ENCODE measurements around the gene PDE4D. TPM values are rescaled to one million over a fixed set of nuclear protein-coding genes. Genes with fewer than 3 reads are reported as not detected.

PDE4D gene
- total and polyA plus RNA-seq, 2 of the 4 experiments (the other 2 are of a cell fraction) = 1.4 to 7.9 TPM

DNA sequence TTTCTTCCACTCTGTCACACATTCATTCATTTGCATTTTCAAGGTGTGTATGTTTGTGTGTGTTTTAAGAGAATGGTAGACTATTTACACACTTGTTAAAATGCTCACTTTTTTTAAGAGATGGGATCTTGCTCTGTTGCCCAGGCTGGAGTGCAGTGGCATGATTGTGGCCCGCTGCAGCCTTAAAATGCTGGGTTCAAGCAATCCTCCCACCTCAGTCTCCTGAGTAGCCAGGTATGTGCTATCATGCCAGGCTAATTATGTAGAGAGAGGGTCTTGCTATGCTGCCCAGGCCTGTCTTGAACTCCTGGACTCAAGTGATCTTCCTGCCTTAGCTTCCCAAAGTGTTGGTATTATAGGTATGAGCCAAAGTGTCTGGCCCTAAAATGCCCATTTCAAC, 173.5 kb downstream of the PDE4D start:
- Histone ChIP-seq H3K9ac (ENCODE audit: low read depth, low read length) (no peak overlapping the region), H3K23ac (ENCODE audit: low read depth, low read length) (no peak overlapping the region), H2BK15ac (ENCODE audit: low read depth, low read length) (no peak overlapping the region), H3K4me2 (ENCODE audit: low read depth, low read length) (no peak overlapping the region), H4K5ac (ENCODE audit: low read depth, low read length) (no peak overlapping the region), H3K27me3 (ENCODE audit: control insufficient read depth, insufficient read depth, low read length) (no peaks in the 10 kb centered on the region), H2BK120ac (ENCODE audit: low read depth, low read length) (no peak overlapping the region), H3K9me1 (ENCODE audit: insufficient read depth, low read length) (no peaks in the 10 kb centered on the region), H4K8ac (ENCODE audit: low read depth in 2 of 2, low read length in 2 of 2) (no peak overlapping the region), H3K27ac (ENCODE audit: insufficient read depth, low read length) (no peak overlapping the region), H3K14ac (replicated peaks; ENCODE audit: low read depth, low read length) (no peak overlapping the region), H3K4me3 (ENCODE audit: insufficient read depth, low read depth, low read length) (no peak overlapping the region), H3K79me1 (ENCODE audit: low read depth in 1 of 2, low read length in 2 of 2) (no peaks in the 10 kb centered on the region), H2AK9ac (replicated peaks; ENCODE audit: low read depth, low read length, poor library complexity) (no peak overlapping the region), H2BK5ac (ENCODE audit: low read depth, low read length, poor library complexity, severe bottlenecking) (no peak overlapping the region), H3K18ac (ENCODE audit: low read depth, low read length) (no peak overlapping the region), H3K4ac (ENCODE audit: low read depth, low read length) (no peak overlapping the region), H3K9me3 (ENCODE audit: control insufficient read depth, insufficient read depth, low read length) (no peaks in the 10 kb centered on the region), H3K4me1 (ENCODE audit: control insufficient read depth, insufficient read depth, low read length) (no peaks in the 10 kb centered on the region), H2BK20ac (ENCODE audit: low read depth, low read length) (no peak overlapping the region), H2AFZ (replicated peaks; ENCODE audit: low read length, poor library complexity) (no peak overlapping the region), H4K91ac (ENCODE audit: insufficient read depth, low read depth, low read length) (no peak overlapping the region), H2AK5ac (ENCODE audit: low read depth, low read length) (no peak overlapping the region), H3K36me3 (ENCODE audit: control insufficient read depth, insufficient read depth, low read length) (no peaks in the 10 kb centered on the region), H4K20me1 (ENCODE audit: insufficient read depth, low read length) (no peaks in the 10 kb centered on the region), H3K56ac (ENCODE audit: extremely low read depth, insufficient read depth, low read length) (no peak overlapping the region)
- WGBS, 2 experiments (ENCODE audit: extremely low coverage in 2 of 2, insufficient read length in 1 of 2) = no CpG with 5 or more reads among the region's 1 CpG
- CTCF ChIA-PET = no interaction called here
- DNase-seq (no peak), ATAC-seq (ENCODE audit: low read depth) (no peak)
- dilution Hi-C loops (cut with HindIII; ENCODE audit: low sequenced_read_pairs, unreplicated experiment) (no loop called here), intact Hi-C loops (cut with micrococcal nuclease) (loop anchor here (1.0 to 5.0 kb wide), 3 partner anchors 80 to 533 kb away; no protein-coding TSS in a partner anchor), in situ Hi-C loops (cut with MboI; ENCODE audit: low sequenced_read_pairs) (no loop called here)
- no TSS peak for BruUV-seq (replicated peaks)
- TF ChIP-seq, protein P1, sequence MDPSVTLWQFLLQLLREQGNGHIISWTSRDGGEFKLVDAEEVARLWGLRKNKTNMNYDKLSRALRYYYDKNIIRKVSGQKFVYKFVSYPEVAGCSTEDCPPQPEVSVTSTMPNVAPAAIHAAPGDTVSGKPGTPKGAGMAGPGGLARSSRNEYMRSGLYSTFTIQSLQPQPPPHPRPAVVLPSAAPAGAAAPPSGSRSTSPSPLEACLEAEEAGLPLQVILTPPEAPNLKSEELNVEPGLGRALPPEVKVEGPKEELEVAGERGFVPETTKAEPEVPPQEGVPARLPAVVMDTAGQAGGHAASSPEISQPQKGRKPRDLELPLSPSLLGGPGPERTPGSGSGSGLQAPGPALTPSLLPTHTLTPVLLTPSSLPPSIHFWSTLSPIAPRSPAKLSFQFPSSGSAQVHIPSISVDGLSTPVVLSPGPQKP (IDR thresholded peaks at IDR 0.05; ENCODE audit: borderline replicate concordance, low read depth, low read length) = no peak
- TF ChIP-seq, protein P2, sequence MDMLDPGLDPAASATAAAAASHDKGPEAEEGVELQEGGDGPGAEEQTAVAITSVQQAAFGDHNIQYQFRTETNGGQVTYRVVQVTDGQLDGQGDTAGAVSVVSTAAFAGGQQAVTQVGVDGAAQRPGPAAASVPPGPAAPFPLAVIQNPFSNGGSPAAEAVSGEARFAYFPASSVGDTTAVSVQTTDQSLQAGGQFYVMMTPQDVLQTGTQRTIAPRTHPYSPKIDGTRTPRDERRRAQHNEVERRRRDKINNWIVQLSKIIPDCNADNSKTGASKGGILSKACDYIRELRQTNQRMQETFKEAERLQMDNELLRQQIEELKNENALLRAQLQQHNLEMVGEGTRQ (IDR thresholded peaks at IDR 0.05; ENCODE audit: low read depth, low read length) = no peak
- TF ChIP-seq MAZ (IDR thresholded peaks at IDR 0.05; ENCODE audit: borderline replicate concordance, low read depth, low read length) (no peak), CEBPB (IDR thresholded peaks at IDR 0.05; ENCODE audit: low read depth, low read length) (no peak), MXI1 (IDR thresholded peaks at IDR 0.05; ENCODE audit: borderline replicate concordance, low read depth, low read length) (no peak), MAFK (IDR thresholded peaks at IDR 0.05; ENCODE audit: low read depth, low read length) (no peak), RAD21 (IDR thresholded peaks at IDR 0.05; ENCODE audit: low read length) (no peak), POLR2A (IDR thresholded peaks at IDR 0.05; ENCODE audit: low read depth, low read length) (no peak), CHD1 (IDR thresholded peaks at IDR 0.05; ENCODE audit: low read depth, low read length) (no peak)
- POLR2A ChIA-PET (ENCODE audit: unreplicated experiment) = no interaction called here

Measured in IMR-90 (cell line).